Left ventricle myocardium superior (tissue), 1 donor: ENCODE data around the gene IL1RAP. TPM values are rescaled to one million over a fixed set of nuclear protein-coding genes. Genes with fewer than 3 reads are reported as not detected.

Experiments
- ATAC-seq: fragments of 200-7000 bp; cut with Tn5 transposase; one replicate; pipeline ENCODE4 v1.9.1; 2020; ENCODE audit warnings: mild to moderate bottlenecking, moderate library complexity
- DNase-seq: peaks from one replicate; pipeline ENCODE4 v3.0.0-alpha.2; 2020
- intact Hi-C: fragments of 100-400 bp; cut with micrococcal nuclease; formaldehyde crosslinking; loops from one replicate; pipeline ENCODE4 v1.11.0; 2022
- total RNA-seq: library from RNA; stranded (reverse); fragmentation: NEBNext Ultra II Directional; extraction: Animal tissue kit (Norgen Biotek cat#: 25700); gene quantifications from one replicate; pipeline ENCODE4 v1.2.1, GENCODE V29; 2021
- donor health status: DM: no; HTN: yes; CAD: no; lungs with severe emphysema.

Gene IL1RAP
- total RNA-seq, 1 donor from 2014 or later = 6.1 TPM

GRCh38 chr3:190562866-190563510, 49.1 kb downstream of the IL1RAP start:
- DNase-seq = no peak

GRCh38 chr3:190564175-190564574, 50.3 kb downstream of the IL1RAP start:
- DNase-seq (no peak), ATAC-seq (no peak)
- intact Hi-C loops = no loop called here

More at GRCh38 chr3:190562866-190563510, 49.1 kb downstream of the IL1RAP start:
- intact Hi-C loops = no loop called here
- ATAC-seq = no peak

GRCh38 chr3:190566043-190566933, 52.4 kb downstream of the IL1RAP start:
- intact Hi-C loops = no loop called here
- ATAC-seq (peak; percentile 93), DNase-seq (peak; percentile 72)

- DNase-seq = no peak
- intact Hi-C loops = no loop called here
These were observed 54.2 kb downstream of the IL1RAP start for GRCh38 chr3:190568036-190568435.

GRCh38 chr3:190574473-190574872, 60.6 kb downstream of the IL1RAP start:
- intact Hi-C loops = no loop called here
- DNase-seq (no peak), ATAC-seq (no peak)

More at GRCh38 chr3:190568036-190568435, 54.2 kb downstream of the IL1RAP start:
- ATAC-seq = no peak

GRCh38 chr3:190575437-190576185, 61.7 kb downstream of the IL1RAP start:
- ATAC-seq (peak; percentile 47), DNase-seq (peak; percentile 38)

GRCh38 chr3:190577225-190577624, 63.3 kb downstream of the IL1RAP start:
- intact Hi-C loops = no loop called here
- ATAC-seq (no peak), DNase-seq (no peak)

More at GRCh38 chr3:190575437-190576185, 61.7 kb downstream of the IL1RAP start:
- intact Hi-C loops = no loop called here

GRCh38 chr3:190579514-190580137, 65.7 kb downstream of the IL1RAP start:
- DNase-seq (no peak), ATAC-seq (peak; percentile 19)
- intact Hi-C loops = no loop called here

- ATAC-seq (peak; percentile 14), DNase-seq (no peak)
- intact Hi-C loops = no loop called here
These were observed 66.5 kb downstream of the IL1RAP start for GRCh38 chr3:190580417-190580816.

GRCh38 chr3:190581041-190581541, 67.2 kb downstream of the IL1RAP start:
- peak; percentile 89 for ATAC-seq
- no peak for DNase-seq
- intact Hi-C loops = no loop called here

- no peak for DNase-seq
- intact Hi-C loops = no loop called here
- ATAC-seq = no peak
These were observed 68.8 kb downstream of the IL1RAP start for GRCh38 chr3:190582667-190583066.

GRCh38 chr3:190585805-190586630, 72.1 kb downstream of the IL1RAP start:
- ATAC-seq (peak; percentile 51), DNase-seq (no peak)
- intact Hi-C loops = no loop called here

- peak; percentile 44 for ATAC-seq
- intact Hi-C loops = no loop called here
- no peak for DNase-seq
These were observed 72.7 kb downstream of the IL1RAP start for GRCh38 chr3:190586631-190587011.

- intact Hi-C loops = no loop called here
- DNase-seq = no peak
- ATAC-seq = no peak
These were observed 74.7 kb downstream of the IL1RAP start for GRCh38 chr3:190588570-190588969.

- intact Hi-C loops = no loop called here
- no peak for DNase-seq
- ATAC-seq = no peak
These were observed 75.4 kb downstream of the IL1RAP start for GRCh38 chr3:190589326-190589725.

GRCh38 chr3:190591080-190591479, 77.2 kb downstream of the IL1RAP start:
- intact Hi-C loops = no loop called here
- ATAC-seq (no peak), DNase-seq (no peak)

- ATAC-seq (no peak), DNase-seq (no peak)
- intact Hi-C loops = no loop called here
These were observed 79.2 kb downstream of the IL1RAP start for GRCh38 chr3:190593075-190593474.

GRCh38 chr3:190594171-190594570, 80.3 kb downstream of the IL1RAP start:
- DNase-seq (no peak), ATAC-seq (no peak)
- intact Hi-C loops = no loop called here
